ENCODE results near the gene FICD.
A peak's percentile ranks its signal among the peaks of the same experiment; 100 is the strongest.

Gene FICD

GRCh38 chr12:108498136-108498535, 16.9 kb upstream of the FICD start:
- DNase-seq (ENCODE audit: low read depth in 2 of 3, low spot score in 1 of 3) = no peak

- no peak for DNase-seq (ENCODE audit: low read depth in 2 of 3, low spot score in 1 of 3)
These were observed 12.2 kb upstream of the FICD start for GRCh38 chr12:108502922-108503321.

DNA sequence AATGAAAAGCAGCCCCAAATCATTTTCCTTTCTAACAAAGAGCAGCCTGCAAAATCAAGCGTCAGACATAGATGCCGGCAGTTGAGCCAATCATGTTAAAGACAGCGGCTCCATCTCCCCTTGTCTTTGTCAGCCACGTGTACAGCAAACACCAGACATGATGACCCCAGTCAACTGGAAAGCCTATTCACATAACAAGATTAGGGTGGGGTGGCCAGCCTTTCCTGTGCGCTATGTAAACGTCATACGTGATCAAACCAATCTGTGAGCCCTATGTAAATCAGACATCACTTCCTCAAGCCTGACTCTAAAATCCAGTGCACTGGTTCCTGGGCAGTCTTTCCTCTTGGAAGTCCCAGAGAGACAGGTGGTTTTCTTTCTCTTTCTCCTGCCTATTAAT, 9.9 kb upstream of the FICD start:
- DNase-seq (ENCODE audit: low read depth in 2 of 3, low spot score in 1 of 3) = no peak

GRCh38 chr12:108507971-108508642, 7.0 kb upstream of the FICD start:
- no peak for DNase-seq (ENCODE audit: low read depth in 2 of 3, low spot score in 1 of 3)

DNA sequence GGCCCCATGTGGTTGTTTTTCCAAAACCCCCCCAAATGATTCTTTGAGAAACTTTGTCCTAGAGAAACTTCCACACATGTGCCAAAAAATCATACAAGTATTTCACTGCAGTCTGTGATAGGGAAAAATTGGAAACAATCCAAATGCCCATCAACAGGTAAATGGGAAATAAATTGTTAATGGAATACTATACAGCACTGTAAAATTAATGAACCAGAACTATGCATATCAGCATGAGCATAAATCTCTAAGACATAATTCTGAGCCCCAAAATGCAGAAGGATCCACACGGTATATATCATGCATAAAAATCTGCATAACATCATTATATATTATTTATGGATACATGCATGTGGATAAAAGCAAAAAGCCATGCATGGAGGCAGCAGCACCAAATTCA, 5.3 kb upstream of the FICD start:
- DNase-seq (ENCODE audit: low read depth in 2 of 3, low spot score in 1 of 3) = no peak

DNA sequence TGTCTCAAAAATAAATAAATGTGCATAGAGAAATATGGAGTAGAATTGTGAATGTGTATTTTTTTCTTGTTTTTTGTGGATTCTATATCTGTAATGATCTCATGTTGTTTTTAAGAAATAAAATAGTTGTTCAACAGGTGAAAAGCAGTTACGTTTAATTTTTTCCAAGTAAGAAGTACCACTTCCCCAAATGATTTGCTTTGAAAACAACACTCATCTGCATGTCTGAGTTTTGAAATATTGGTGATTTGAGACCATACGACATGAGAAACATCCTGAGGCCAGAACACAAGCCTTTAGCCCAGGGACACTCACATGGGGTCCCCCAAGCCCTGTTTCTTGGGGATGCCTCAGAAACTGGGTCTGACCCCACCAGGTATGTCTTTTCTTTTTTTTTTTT, 4.2 kb upstream of the FICD start:
- no peak for DNase-seq (ENCODE audit: low read depth in 2 of 3, low spot score in 1 of 3)

DNA sequence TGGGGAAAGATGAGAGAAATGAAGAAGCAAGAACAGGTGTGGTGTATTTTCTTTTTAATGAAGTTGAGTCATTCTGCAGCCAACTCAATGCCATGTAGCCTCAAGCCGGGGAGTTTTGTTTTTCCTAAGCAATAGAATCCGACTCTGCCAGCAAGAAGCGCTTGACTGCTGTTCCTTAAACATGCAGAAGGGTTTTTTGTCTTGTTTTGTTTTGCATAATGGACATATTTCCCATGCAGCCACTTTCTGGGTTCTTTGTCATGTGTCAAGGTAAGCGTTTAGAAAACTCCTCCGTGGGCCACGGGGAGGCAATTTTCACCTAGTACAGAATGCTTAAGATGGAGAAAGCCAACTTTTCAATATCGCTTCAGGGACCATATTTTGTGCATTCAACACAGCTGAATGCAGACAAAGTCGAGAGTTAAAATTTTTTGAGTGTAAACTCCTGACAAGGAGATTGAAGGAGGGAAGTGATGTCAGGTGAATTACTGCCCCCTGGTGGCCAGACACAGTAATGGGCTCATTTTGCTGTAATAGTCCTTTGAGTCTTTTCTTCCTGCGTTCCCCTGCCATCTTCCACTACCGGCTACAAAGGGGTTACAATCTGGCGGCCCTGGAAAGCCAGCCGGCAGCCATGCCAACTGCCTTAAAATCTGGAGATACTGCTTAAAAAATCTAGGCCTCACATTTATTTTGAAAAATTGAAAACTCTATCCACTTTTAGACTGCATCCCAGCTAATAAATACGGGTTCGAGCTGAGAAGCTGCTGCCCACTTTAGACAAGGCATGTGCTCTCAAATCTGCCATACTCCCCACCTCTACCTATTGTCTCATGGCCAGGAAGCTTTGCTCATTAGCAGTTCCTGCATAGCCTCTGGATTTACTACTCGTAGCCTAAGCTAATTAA, 3.2 kb upstream of the FICD start:
- DNase-seq (ENCODE audit: low read depth in 2 of 3, low spot score in 1 of 3) = peak; percentile 56 to 76 (median 67)

GRCh38 chr12:108514468-108514972, 557 bp upstream of the FICD start:
- no peak for DNase-seq (ENCODE audit: low read depth in 2 of 3, low spot score in 1 of 3)

GRCh38 chr12:108515916-108516315, 839 bp downstream of the FICD start:
- DNase-seq (ENCODE audit: low read depth in 2 of 3, low spot score in 1 of 3) = no peak

GRCh38 chr12:108516511-108517275, 1.6 kb downstream of the FICD start:
- no peak for DNase-seq (ENCODE audit: low read depth in 2 of 3, low spot score in 1 of 3)

- DNase-seq (ENCODE audit: low read depth in 2 of 3, low spot score in 1 of 3) = no peak
These were observed 2.4 kb downstream of the FICD start for GRCh38 chr12:108517288-108518100.

- DNase-seq (ENCODE audit: low read depth in 2 of 3, low spot score in 1 of 3) = no peak
These were observed 3.1 kb downstream of the FICD start for GRCh38 chr12:108518101-108518715.

- DNase-seq (ENCODE audit: low read depth in 2 of 3, low spot score in 1 of 3) = no peak
These were observed 3.8 kb downstream of the FICD start for GRCh38 chr12:108518716-108519496.

- DNase-seq (ENCODE audit: low read depth in 2 of 3, low spot score in 1 of 3) = no peak
These were observed 4.5 kb downstream of the FICD start for GRCh38 chr12:108519558-108519957.

DNA sequence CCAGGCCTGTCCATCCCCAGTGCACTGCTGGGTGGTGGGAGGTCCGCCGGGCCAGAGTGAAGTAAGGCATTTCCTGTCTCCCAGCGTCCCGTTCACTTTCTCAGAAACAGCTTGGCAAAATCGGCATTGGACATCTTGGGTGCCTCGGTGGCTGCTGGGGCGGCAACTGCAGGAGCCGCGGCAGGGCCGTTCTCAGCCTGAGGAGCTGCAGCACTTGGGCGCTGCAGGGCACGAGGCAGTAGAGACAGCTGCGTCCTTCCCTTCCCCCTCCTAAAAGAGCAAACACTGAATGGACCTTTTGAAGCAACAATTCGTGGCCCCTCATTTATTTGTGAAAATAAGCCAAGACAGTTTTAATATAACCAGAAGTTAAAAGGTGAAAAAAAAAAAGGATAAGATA, 8.3 kb downstream of the FICD start:
- no peak for DNase-seq (ENCODE audit: low read depth in 2 of 3, low spot score in 1 of 3)

GRCh38 chr12:108525681-108526080, 10.6 kb downstream of the FICD start:
- no peak for DNase-seq (ENCODE audit: low read depth in 2 of 3, low spot score in 1 of 3)

- DNase-seq (ENCODE audit: low read depth in 2 of 3, low spot score in 1 of 3) = no peak
These were observed 11.5 kb downstream of the FICD start for GRCh38 chr12:108526482-108527165.

GRCh38 chr12:108527166-108527496, 12.1 kb downstream of the FICD start:
- DNase-seq (ENCODE audit: low read depth in 2 of 3, low spot score in 1 of 3) = no peak

DNA sequence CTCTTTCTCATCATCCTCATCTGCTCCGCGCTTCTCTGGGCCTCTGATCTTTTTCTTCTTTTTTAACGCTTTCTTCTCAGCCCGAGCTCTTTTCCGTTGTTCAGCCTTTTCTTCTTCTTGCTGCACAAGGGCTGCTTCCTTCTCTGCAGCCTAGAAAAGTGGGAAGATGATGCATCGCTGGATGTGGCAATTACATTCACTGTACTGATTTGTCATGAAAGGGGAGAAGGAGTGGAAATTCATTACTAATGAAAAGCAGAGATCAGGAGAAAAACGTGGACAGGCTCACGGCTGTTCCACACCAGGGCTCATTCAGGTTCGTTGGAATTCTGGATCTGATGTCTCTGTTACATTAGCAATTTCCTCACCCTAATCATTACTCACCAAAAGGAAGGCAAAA, 15.1 kb downstream of the FICD start:
- DNase-seq (ENCODE audit: low read depth in 2 of 3, low spot score in 1 of 3) = no peak

Measured in stimulated activated CD4-positive, alpha-beta T cell treated with anti-CD3 and anti-CD28 coated beads, Interleukin-12 subunit alpha, Interleukin-12 subunit beta, amount 100 ng/mL, for 48 hours (primary cell).